NB4 (cell line): ENCODE results near the gene CHD3.

Experiments used
- CTCF ChIP-seq: IDR thresholded peaks from one replicate; pipeline ENCODE4 v1.5.1; 2012; ENCODE audit warnings: low read depth, low read length
- MAX ChIP-seq: IDR thresholded peaks from 2 replicates; pipeline ENCODE4 v1.6.1; 2011; ENCODE audit warnings: low read depth, low read length
- MYC ChIP-seq: IDR thresholded peaks from 2 replicates; pipeline ENCODE4 v1.6.1; 2011; ENCODE audit warnings: low read depth, low read length
- POLR2A ChIP-seq: IDR thresholded peaks from 2 replicates; pipeline ENCODE4 v1.6.1; 2011; ENCODE audit warnings: mild to moderate bottlenecking; ENCODE audit not compliant: insufficient read length; ENCODE audit errors: extremely low read depth

- TF ChIP-seq CTCF (no peak), POLR2A (no peak), MAX (no peak), MYC (no peak)
Measured at GRCh38 chr17:7943291-7943690, 54.7 kb downstream of the CHD3 start.
